Stimulated activated naive CD8-positive, alpha-beta T cell treated with anti-CD3 and anti-CD28 coated beads, Interleukin-15, Interleukin-2, amounts not matched to agents 100 U/mL and 50 U/mL, for 24 hours (primary cell): Measurements from ENCODE around the gene ANKH.

ENCODE experiments used
- ATAC-seq: fragments of 150-1000 bp; cut with Tn5 transposase; one replicate; pipeline ENCODE4 v1.10.0; 2021
- DNase-seq: peaks from one replicate; pipeline ENCODE4 v3.0.0; 2021

ANKH gene

GRCh38 chr5:14684757-14685156 lies 186.8 kb downstream of the ANKH start:
- no peak for DNase-seq
- no peak for ATAC-seq

GRCh38 chr5:14683906-14684455 lies 187.6 kb downstream of the ANKH start:
- DNase-seq (no peak), ATAC-seq (no peak)

GRCh38 chr5:14681236-14681752 lies 190.3 kb downstream of the ANKH start:
- DNase-seq (no peak), ATAC-seq (no peak)

GRCh38 chr5:14679595-14679994 lies 192.0 kb downstream of the ANKH start:
- DNase-seq (no peak), ATAC-seq (no peak)

GRCh38 chr5:14678773-14679334 lies 192.7 kb downstream of the ANKH start:
- DNase-seq: no peak
- no peak for ATAC-seq

- ATAC-seq (peak; percentile 80), DNase-seq (peak; percentile 54)
These were observed 195.3 kb downstream of the ANKH start for GRCh38 chr5:14676320-14676719.

- ATAC-seq: peak; percentile 15
- no peak for DNase-seq
These were observed 195.7 kb downstream of the ANKH start for GRCh38 chr5:14675865-14676300.

- DNase-seq: no peak
- peak; percentile 56 for ATAC-seq
These were observed 196.4 kb downstream of the ANKH start for GRCh38 chr5:14674983-14675854.

- ATAC-seq: no peak
- no peak for DNase-seq
These were observed 198.1 kb downstream of the ANKH start for GRCh38 chr5:14673443-14673842.

- DNase-seq (no peak), ATAC-seq (no peak)
These were observed 198.8 kb downstream of the ANKH start for GRCh38 chr5:14672484-14673394.

- DNase-seq (no peak), ATAC-seq (no peak)
These were observed 199.5 kb downstream of the ANKH start for GRCh38 chr5:14672082-14672481.

GRCh38 chr5:14671414-14671813 lies 200.2 kb downstream of the ANKH start:
- DNase-seq: no peak
- no peak for ATAC-seq

GRCh38 chr5:14669975-14670374 lies 201.6 kb downstream of the ANKH start:
- no peak for DNase-seq
- ATAC-seq: no peak

GRCh38 chr5:14669415-14669814 lies 202.2 kb downstream of the ANKH start:
- no peak for DNase-seq
- no peak for ATAC-seq

- DNase-seq (peak; percentile 62), ATAC-seq (peak; percentile 42)
These were observed 203.4 kb downstream of the ANKH start for GRCh38 chr5:14668181-14668591.

- DNase-seq (no peak), ATAC-seq (no peak)
These were observed 203.8 kb downstream of the ANKH start for GRCh38 chr5:14667770-14668169.

GRCh38 chr5:14667290-14667689 lies 204.3 kb downstream of the ANKH start:
- DNase-seq: no peak
- no peak for ATAC-seq

- ATAC-seq: no peak
These were observed 205.2 kb downstream of the ANKH start for GRCh38 chr5:14666357-14666756.

GRCh38 chr5:14665949-14666348 lies 205.6 kb downstream of the ANKH start:
- DNase-seq (peak; percentile 60), ATAC-seq (peak; percentile 22)

More at GRCh38 chr5:14666357-14666756, 205.2 kb downstream of the ANKH start:
- no peak for DNase-seq

GRCh38 chr5:14665101-14665822 lies 206.3 kb downstream of the ANKH start:
- ATAC-seq (no peak), DNase-seq (peak; percentile 35)
